H1 (cell line): Measurements from ENCODE around the gene PDHB. TPM values are rescaled to one million over a fixed set of nuclear protein-coding genes. Genes with fewer than 3 reads are reported as not detected.
A peak's percentile ranks its signal among the peaks of the same experiment; 100 is the strongest.

Experiments
- CTCF ChIA-PET: fragments of 300-600 bp; sonication (Branson Sonifier 250); formaldehyde crosslinking; loops from one replicate; lab custom pipeline; 2021; ENCODE audit not compliant: partially characterized antibody; lab: Charles Lee
- POLR2A ChIA-PET: fragments of 300-600 bp; sonication (Branson Sonifier 250); formaldehyde crosslinking; loops from one replicate; lab custom pipeline; 2021; ENCODE audit warnings: inconsistent platforms; ENCODE audit not compliant: partially characterized antibody; lab: Charles Lee
- DNase-seq, 2 experiments: peaks; one replicate each; pipeline versions ENCODE4 v3.0.0 to v3.0.0-alpha.2; 2010 to 2022; ENCODE audit warnings: low spot score in 2 of 2, low read depth in 1 of 2, mixed read lengths in 1 of 2
- FAIRE-seq: peaks from 2 replicates; lab custom pipeline; 2011; peaks lifted over from hg19 to GRCh38; lab: Jason Lieb, UNC
- H2AFZ ChIP-seq: 2 replicates; pipeline ENCODE4 v1.8.1; 2012; ENCODE audit warnings: low read length, inconsistent platforms
- H2AK5ac ChIP-seq: 2 replicates; pipeline ENCODE4 v1.6.1; 2013; ENCODE audit warnings: low read depth, low read length
- H2BK120ac ChIP-seq: replicated peaks from 2 replicates; pipeline ENCODE3; 2013; ENCODE audit warnings: low read depth, low read length, inconsistent platforms
- H2BK12ac ChIP-seq: 2 replicates; pipeline ENCODE4 v1.6.1; 2013; ENCODE audit warnings: low read depth, low read length
- H2BK15ac ChIP-seq: 2 replicates; pipeline ENCODE4 v1.6.1; 2013; ENCODE audit warnings: low read length
- H2BK20ac ChIP-seq: 2 replicates; pipeline ENCODE4 v1.6.1; 2013; ENCODE audit warnings: low read length
- H2BK5ac ChIP-seq: 2 replicates; pipeline ENCODE4 v1.6.1; 2013; ENCODE audit warnings: low read depth, low read length
- H3K14ac ChIP-seq: 2 replicates; pipeline ENCODE4 v1.6.1; 2013; ENCODE audit warnings: inconsistent platforms; ENCODE audit not compliant: insufficient read length
- H3K18ac ChIP-seq: 2 replicates; pipeline ENCODE4 v1.6.1; 2013; ENCODE audit warnings: low read length; ENCODE audit errors: extremely low read depth
- H3K23ac ChIP-seq: 2 replicates; pipeline ENCODE4 v1.6.1; 2013; ENCODE audit warnings: inconsistent platforms; ENCODE audit not compliant: insufficient read length
- H3K23me2 ChIP-seq: 2 replicates; pipeline ENCODE4 v1.6.1; 2013; ENCODE audit warnings: low read depth, low read length
- H3K27ac ChIP-seq: 2 replicates; pipeline ENCODE4 v1.6.1; 2011; ENCODE audit warnings: low read depth, low read length, inconsistent platforms
- H3K27me3 ChIP-seq, 4 experiments: replicated peaks in 1 of 4; 1 replicate in 1 of 4; 2 replicates in 3 of 4; pipeline versions ENCODE4 v1.6.1 to v1.8.1; 2011 to 2013; ENCODE audit warnings: low read length in 3 of 4, mild to moderate bottlenecking in 3 of 4, inconsistent platforms in 2 of 4, mixed read lengths in 2 of 4, moderate library complexity in 1 of 4; ENCODE audit not compliant: control insufficient read depth in 3 of 4, insufficient read depth in 3 of 4; ENCODE audit errors: extremely low read depth in 1 of 4
- H3K36me3 ChIP-seq, 4 experiments: 2 replicates each; pipeline versions ENCODE4 v1.6.1 to v1.8.1; 2011 to 2013; ENCODE audit warnings: mild to moderate bottlenecking in 4 of 4, low read length in 3 of 4, moderate library complexity in 2 of 4, control low read depth in 1 of 4, inconsistent platforms in 1 of 4; ENCODE audit not compliant: insufficient read depth in 4 of 4, control insufficient read depth in 2 of 4
- H3K4ac ChIP-seq: replicated peaks from 2 replicates; pipeline ENCODE3; 2013; ENCODE audit warnings: low read length, low read depth, mixed read lengths, inconsistent platforms; ENCODE audit not compliant: insufficient read length
- H3K4me1 ChIP-seq, 4 experiments: replicated peaks in 1 of 4; 1 replicate in 1 of 4; 2 replicates in 3 of 4; pipeline versions ENCODE4 v1.6.1 to v1.8.1; 2011 to 2013; ENCODE audit warnings: low read length in 3 of 4, inconsistent platforms in 2 of 4, mixed read lengths in 1 of 4; ENCODE audit not compliant: insufficient read depth in 4 of 4, control insufficient read depth in 3 of 4
- H3K4me2 ChIP-seq, 2 experiments: 2 replicates each; pipeline versions ENCODE4 v1.6.1 to v1.8.1; 2011 to 2013; ENCODE audit warnings: low read depth in 2 of 2, low read length in 2 of 2, control low read depth in 1 of 2, inconsistent platforms in 1 of 2, mild to moderate bottlenecking in 1 of 2; ENCODE audit not compliant: insufficient read depth in 1 of 2
- H3K4me3 ChIP-seq, 4 experiments: fragments of 200-600, 300-600 bp in 1 of 4; sonication (generic), shearing (Covaris generic), sonication (Bioruptor Twin) in 1 of 4; 2 replicates each; pipeline versions ENCODE4 v1.5.1 to v1.8.1; 2011 to 2016; ENCODE audit warnings: low read length in 4 of 4, low read depth in 3 of 4, control low read depth in 2 of 4, inconsistent platforms in 2 of 4, mild to moderate bottlenecking in 2 of 4, mixed read lengths in 1 of 4, moderate library complexity in 1 of 4; ENCODE audit not compliant: insufficient read depth in 2 of 4; ENCODE audit errors: extremely low read depth in 1 of 4
- H3K56ac ChIP-seq: replicated peaks from 2 replicates; pipeline ENCODE3; 2013; ENCODE audit warnings: low read depth, mild to moderate bottlenecking, mixed read lengths, low read length, inconsistent platforms; ENCODE audit not compliant: insufficient read length
- H3K79me1 ChIP-seq: 2 replicates; pipeline ENCODE4 v1.6.1; 2013; ENCODE audit warnings: low read depth, low read length, control low read depth
- H3K79me2 ChIP-seq, 2 experiments: 2 replicates each; pipeline versions ENCODE4 v1.6.1 to v1.8.1; 2012 to 2013; ENCODE audit warnings: low read length in 2 of 2, mild to moderate bottlenecking in 2 of 2, inconsistent platforms in 1 of 2; ENCODE audit not compliant: insufficient read depth in 2 of 2, control insufficient read depth in 1 of 2
- H3K9ac ChIP-seq, 4 experiments: replicated peaks in 1 of 4; 1 replicate in 1 of 4; 2 replicates in 3 of 4; pipeline versions ENCODE4 v1.6.1 to v1.8.1; 2011 to 2013; ENCODE audit warnings: low read depth in 3 of 4, low read length in 3 of 4, control low read depth in 2 of 4, mild to moderate bottlenecking in 2 of 4, moderate library complexity in 2 of 4, inconsistent platforms in 1 of 4; ENCODE audit errors: extremely low read depth in 1 of 4
- H3K9me3 ChIP-seq, 2 experiments: 2 replicates each; pipeline versions ENCODE4 v1.6.1 to v1.8.1; 2012 to 2013; ENCODE audit warnings: mild to moderate bottlenecking in 2 of 2, moderate library complexity in 2 of 2, control low read depth in 1 of 2, inconsistent platforms in 1 of 2, low read depth in 1 of 2, low read length in 1 of 2, mixed read lengths in 1 of 2; ENCODE audit not compliant: insufficient read depth in 2 of 2
- H4K20me1 ChIP-seq, 2 experiments: replicated peaks in 1 of 2; 2 replicates each; pipeline versions ENCODE3 to v1.8.1; 2011 to 2013; ENCODE audit warnings: inconsistent platforms in 2 of 2, low read length in 2 of 2, mild to moderate bottlenecking in 1 of 2; ENCODE audit not compliant: insufficient read depth in 2 of 2, control insufficient read depth in 1 of 2
- H4K5ac ChIP-seq: 2 replicates; pipeline ENCODE4 v1.6.1; 2013; ENCODE audit warnings: low read length, low read depth, mixed read lengths, inconsistent platforms; ENCODE audit not compliant: insufficient read length
- H4K8ac ChIP-seq: 2 replicates; pipeline ENCODE4 v1.8.0; 2013; ENCODE audit warnings: mild to moderate bottlenecking, moderate library complexity, low read length, inconsistent platforms; ENCODE audit not compliant: insufficient read depth; ENCODE audit errors: extremely low read depth
- H4K91ac ChIP-seq: replicated peaks from 2 replicates; pipeline ENCODE3; 2013; ENCODE audit warnings: low read length, mixed read lengths, inconsistent platforms; ENCODE audit not compliant: insufficient read length
- CBX8 ChIP-seq: fragments of 300-800, 300-1000 bp; sonication (generic); IDR thresholded peaks from 2 replicates; pipeline ENCODE4 v1.7.1; 2016; ENCODE audit warnings: low read depth, low read length, borderline replicate concordance
- PHF8 ChIP-seq: fragments of 200-600 bp; sonication (generic); conservative IDR thresholded peaks from 2 replicates; pipeline ENCODE4 v1.7.1; 2012; ENCODE audit warnings: low read depth, mild to moderate bottlenecking, inconsistent platforms, low read length, moderate library complexity
- POLR2AphosphoS5 ChIP-seq: IDR thresholded peaks from 2 replicates; pipeline ENCODE4 v1.6.1; 2011; ENCODE audit warnings: low read depth, low read length
- RAD21 ChIP-seq, 2 experiments: IDR thresholded peaks in 1 of 2; conservative IDR thresholded peaks in 1 of 2; 2 replicates each; pipeline ENCODE4 v1.6.1; 2011; ENCODE audit warnings: low read depth in 2 of 2, low read length in 2 of 2, improper control_type of control experiment in 1 of 2, inconsistent platforms in 1 of 2, mild to moderate bottlenecking in 1 of 2, moderate library complexity in 1 of 2
- WGBS, 2 experiments: shearing (Covaris generic) in 1 of 2; methylation state at CpG; one replicate each; pipeline versions ENCODE4 v1.1.6 to v1.1.7; 2013 to 2015; ENCODE audit warnings: low lambda C conversion rate in 2 of 2, mixed read lengths in 2 of 2, inconsistent platforms in 1 of 2, low coverage in 1 of 2, missing lambda C conversion rate in 1 of 2; ENCODE audit not compliant: insufficient replicate concordance in 2 of 2, insufficient coverage in 1 of 2, insufficient read length in 1 of 2; ENCODE audit errors: extremely low coverage in 1 of 2, missing lambda C conversion rate in 1 of 2; 5-methylcytosine and 5-hydroxymethylcytosine counted together
- polyA plus RNA-seq, 7 experiments: library from polyadenylated mRNA; depleted of rRNA in 3 of 7; stranded (reverse) in 5 of 7; unstranded in 2 of 7; fragments of >200 nt in 5 of 7; fragments of 200-250 nt in 2 of 7; gene quantifications; 1 replicate in 5 of 7; 2 replicates in 1 of 7; 4 replicates in 1 of 7; pipeline versions ENCODE4 v1.2.1 to v1.2.3, GENCODE V29; 2011 to 2013; ENCODE audit warnings: missing spikeins in 2 of 7, mixed read lengths in 2 of 7
- total RNA-seq: library from RNA; stranded (reverse); fragmentation: NEBNext Ultra II Directional; extraction: Animal tissue kit (Norgen Biotek cat#: 25700); gene quantifications from 2 replicates; pipeline ENCODE4 v1.2.1, GENCODE V29; 2021

The PDHB gene
- total and polyA plus RNA-seq, 2 of the 8 experiments (the other 6 are each of a cell fraction or from before 2014, with no cell fraction given), result 90.4 to 140 TPM

GRCh38 chr3:58404396-58404795 is 29.2 kb downstream of the PDHB start:
- H3K9ac ChIP-seq, result no peak overlapping the region
- no peak overlapping the region for H3K14ac ChIP-seq
- no peak overlapping the region for H3K4me2 ChIP-seq
- no peak overlapping the region for H3K18ac ChIP-seq
- H2AFZ ChIP-seq, result no peak overlapping the region
- H3K4ac ChIP-seq, result no peak overlapping the region
- no peaks in the 10 kb centered on the region for H3K79me2 ChIP-seq
- H2BK15ac ChIP-seq, result no peak overlapping the region
- no peak for DNase-seq
- no peak overlapping the region for H4K8ac ChIP-seq
- CTCF ChIA-PET, result interaction anchor here (1.1 to 5.4 kb wide), 5 partner anchors 9 to 166 kb away, joined by 3 to 33 read pairs (median 4); no protein-coding TSS in a partner anchor
- peak overlapping the region; percentile 40 for H2BK120ac ChIP-seq
- no peak overlapping the region for H3K27ac ChIP-seq
- no peak overlapping the region for H2BK12ac ChIP-seq
- H3K4me1 ChIP-seq, result peaks cover 0 to 6% (median 2%) of the 10 kb centered on the region in 4 experiments; a peak in 3 of 7 replicates
- no peaks in the 10 kb centered on the region for H4K20me1 ChIP-seq
- H3K9me3 ChIP-seq, result no peaks in the 10 kb centered on the region
- H3K79me1 ChIP-seq, result no peaks in the 10 kb centered on the region
- no peak overlapping the region for H2BK20ac ChIP-seq
- H4K5ac ChIP-seq, result no peak overlapping the region
- no peak overlapping the region for H2AK5ac ChIP-seq
- no peaks in the 10 kb centered on the region for H3K23me2 ChIP-seq
- no peaks in the 10 kb centered on the region for H3K27me3 ChIP-seq
- FAIRE-seq, result no peak
- no peak overlapping the region for H3K4me3 ChIP-seq
- H4K91ac ChIP-seq, result peak overlapping the region; percentile 34
- H2BK5ac ChIP-seq, result no peak overlapping the region
- H3K36me3 ChIP-seq, result no peaks in the 10 kb centered on the region
- WGBS, 2 experiments, result 86% methylated on average over 4 of the region's 4 CpGs; no CpG with 5 or more reads in 1 of the 2 experiments
- no peak overlapping the region for H3K23ac ChIP-seq
- TF ChIP-seq CBX8 (no peak), POLR2AphosphoS5 (no peak), PHF8 (no peak), RAD21 (IDR thresholded peaks at IDR 0.05 in 1 of 2, conservative IDR thresholded peaks at IDR 0.05 in 1 of 2; ENCODE audit: low read depth in 2 of 2, low read length in 2 of 2) (peak in 1 of 2 experiments; percentile 16; a peak in 1 of 4 replicates)
- no peak overlapping the region for H3K56ac ChIP-seq
- POLR2A ChIA-PET, result interaction anchor here (1.0 kb wide), 1 partner anchor 11 kb away, joined by 3 read pairs; no protein-coding TSS in a partner anchor
